ENCODE measurements around the gene PHLDB3.

GRCh38 chr19:43533546-43534304 is 29.2 kb upstream of the PHLDB3 start:
- TF ChIP-seq DDIT3 (CRISPR knock-in tag; IDR thresholded peaks at IDR 0.05): no peak
- no peak for TF ChIP-seq AHR (CRISPR knock-in tag; IDR thresholded peaks at IDR 0.05)
- no peak for TF ChIP-seq CTCF (CRISPR knock-in tag; IDR thresholded peaks at IDR 0.05)
- no peak for TF ChIP-seq HNRNPLL (IDR thresholded peaks at IDR 0.05; ENCODE audit: low read depth, low read length, poor library complexity, severe bottlenecking)
- no peak for TF ChIP-seq SP2 (CRISPR knock-in tag; IDR thresholded peaks at IDR 0.05)
- TF ChIP-seq FIP1L1 (IDR thresholded peaks at IDR 0.05; ENCODE audit: borderline replicate concordance, insufficient read depth, low read depth, low read length): no peak
